ENCODE measurements around the gene POLR2E. TPM values are rescaled to one million over a fixed set of nuclear protein-coding genes. Genes with fewer than 3 reads are reported as not detected.

Gene POLR2E
- total RNA-seq, 2 experiments from 2014 or later, result 272 to 275 TPM

- POLR2A ChIA-PET, result no interaction called here
Measured at GRCh38 chr19:1050989-1051788, 44.0 kb downstream of the POLR2E start.

DNA sequence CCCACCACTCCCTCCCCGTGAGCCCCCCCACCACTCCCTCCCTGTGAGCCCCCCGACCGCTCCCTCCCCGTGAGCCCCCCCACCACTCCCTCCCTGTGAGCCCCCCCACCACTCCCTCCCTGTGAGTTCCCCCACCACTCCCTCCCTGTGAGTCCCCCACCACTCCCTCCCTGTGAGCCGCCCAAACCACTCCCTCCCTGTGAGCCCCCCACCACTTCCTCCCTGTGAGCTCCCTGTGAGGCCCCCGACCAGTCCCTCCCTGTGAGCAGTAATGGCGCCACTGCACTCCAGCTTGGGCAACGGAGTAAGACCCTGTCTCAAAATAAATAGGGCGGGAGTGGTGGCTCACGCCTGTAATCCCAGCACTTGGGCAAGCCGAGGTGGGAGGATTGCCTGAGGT is 45.4 kb downstream of the POLR2E start:
- ChIA-PET POLR2A (no interaction called here), CTCF (no interaction called here)

More at GRCh38 chr19:1050989-1051788, 44.0 kb downstream of the POLR2E start:
- CTCF ChIA-PET, result interaction anchor here (0.9 kb wide), 1 partner anchor 14 kb away, joined by 3 read pairs; no protein-coding TSS in a partner anchor

DNA sequence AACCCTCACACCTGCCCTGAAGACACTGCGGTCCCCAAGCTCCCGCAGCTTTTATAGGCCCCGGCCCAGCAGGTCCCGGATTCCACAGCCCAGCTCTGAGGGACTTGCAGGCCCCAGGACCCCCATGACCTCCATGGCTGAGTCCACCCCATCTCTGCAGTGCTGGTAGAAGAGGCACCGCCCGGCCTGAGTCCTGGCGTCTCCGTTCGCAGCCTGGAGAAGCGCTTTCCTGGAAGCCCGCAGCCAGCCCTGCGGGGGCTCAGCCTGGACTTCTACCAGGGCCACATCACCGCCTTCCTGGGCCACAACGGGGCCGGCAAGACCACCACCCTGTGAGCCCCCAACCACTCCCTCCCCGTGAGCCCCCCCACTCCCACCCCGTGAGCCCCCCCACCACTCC is 46.1 kb downstream of the POLR2E start:
- ChIA-PET CTCF (interaction anchor here (1.6 kb wide), 1 partner anchor 9 kb away, joined by 5 read pairs; no protein-coding TSS in a partner anchor), POLR2A (no interaction called here)

DNA sequence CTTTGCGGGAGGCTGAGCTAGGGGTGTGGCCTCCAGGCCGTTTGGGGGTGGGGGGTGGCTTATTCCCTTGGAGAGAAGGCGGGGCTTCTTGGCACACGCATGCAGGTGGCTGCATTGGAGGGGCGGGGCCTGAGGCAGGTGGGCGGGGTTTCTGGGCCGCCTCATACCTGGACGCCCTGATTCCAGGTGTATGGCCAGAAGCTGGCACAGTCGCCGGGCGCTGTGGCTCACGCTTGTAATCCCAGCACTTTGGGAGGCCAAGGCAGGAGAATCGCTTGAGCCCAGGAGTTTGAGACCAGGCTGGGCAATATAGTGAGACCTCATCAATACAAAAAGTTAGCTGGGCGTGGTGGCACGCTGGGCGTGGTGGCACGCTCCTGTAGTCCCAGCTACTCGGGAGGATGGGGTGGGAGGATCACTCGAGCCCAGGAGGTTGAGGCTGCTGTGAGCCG is 47.5 kb downstream of the POLR2E start:
- CTCF ChIA-PET, result interaction anchor here (0.6 to 1.6 kb wide), 2 partner anchors 10 to 207 kb away, joined by 4 to 5 read pairs; partner anchors contain the start of gene PRTN3
- POLR2A ChIA-PET, result interaction anchor here (0.7 to 1.0 kb wide), 2 partner anchors 10 to 247 kb away, joined by 5 to 13 read pairs; no protein-coding TSS in a partner anchor

GRCh38 chr19:1046836-1047695 is 48.1 kb downstream of the POLR2E start:
- POLR2A ChIA-PET, result no interaction called here
- CTCF ChIA-PET, result interaction anchor here (0.6 kb wide), 1 partner anchor 206 kb away, joined by 4 read pairs; the partner anchor contains the start of gene PRTN3

DNA sequence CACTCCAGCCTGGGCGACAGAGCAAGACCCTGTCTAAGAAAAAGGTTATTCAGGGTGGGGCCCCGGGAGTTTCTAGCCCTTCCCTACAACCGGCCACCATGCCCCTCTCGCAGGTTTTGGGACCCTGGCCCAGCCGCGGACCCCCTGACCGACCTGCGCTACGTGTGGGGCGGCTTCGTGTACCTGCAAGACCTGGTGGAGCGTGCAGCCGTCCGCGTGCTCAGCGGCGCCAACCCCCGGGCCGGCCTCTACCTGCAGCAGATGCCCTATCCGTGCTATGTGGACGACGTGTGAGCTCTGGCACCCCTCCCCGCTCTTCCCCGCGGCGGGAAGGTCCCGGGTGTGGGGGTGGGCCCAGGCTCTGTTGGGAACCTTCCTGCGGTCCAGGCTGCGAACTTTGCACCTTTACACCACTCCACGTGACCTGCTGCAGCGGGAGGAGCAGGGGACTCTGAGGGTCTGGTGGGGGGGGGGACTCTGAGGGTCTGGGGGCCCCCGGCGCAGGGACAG is 49.0 kb downstream of the POLR2E start:
- ChIA-PET CTCF (no interaction called here), POLR2A (interaction anchor here (0.7 kb wide), 1 partner anchor 45 kb away, joined by 3 read pairs; no protein-coding TSS in a partner anchor)

DNA sequence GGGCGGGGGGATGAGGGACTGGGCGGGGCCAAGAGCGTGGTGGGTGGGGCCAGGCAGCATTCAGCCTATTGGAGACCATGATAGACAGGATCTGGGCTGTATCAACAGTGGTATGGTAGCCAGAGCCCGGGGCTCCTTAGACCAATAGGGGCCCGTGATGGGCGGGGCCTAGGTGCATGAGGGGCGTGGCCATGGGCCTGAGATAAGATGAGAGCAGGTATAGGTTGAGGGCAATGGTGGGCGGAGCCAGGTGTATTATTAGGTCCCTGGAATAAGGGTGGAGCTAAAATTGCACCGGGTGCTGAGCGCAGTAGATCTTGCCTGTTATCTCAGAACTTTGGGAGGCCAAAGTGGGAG is 50.0 kb downstream of the POLR2E start:
- ChIA-PET CTCF (no interaction called here), POLR2A (no interaction called here)

- POLR2A ChIA-PET, result interaction anchor here (1.1 kb wide), 1 partner anchor 48 kb away, joined by 7 read pairs; no protein-coding TSS in a partner anchor
- CTCF ChIA-PET, result interaction anchor here (0.6 to 2.2 kb wide), 3 partner anchors 14 to 388 kb away, joined by 3 to 6 read pairs (median 3); no protein-coding TSS in a partner anchor
Measured at GRCh38 chr19:1042689-1043511, 52.3 kb downstream of the POLR2E start.

GRCh38 chr19:1041835-1042685 is 53.1 kb downstream of the POLR2E start:
- CTCF ChIA-PET, result interaction anchor here (0.5 to 2.2 kb wide), 5 partner anchors 10 to 76 kb away, joined by 3 to 7 read pairs (median 5); no protein-coding TSS in a partner anchor
- POLR2A ChIA-PET, result interaction anchor here (1.1 kb wide), 1 partner anchor 49 kb away, joined by 7 read pairs; no protein-coding TSS in a partner anchor

DNA sequence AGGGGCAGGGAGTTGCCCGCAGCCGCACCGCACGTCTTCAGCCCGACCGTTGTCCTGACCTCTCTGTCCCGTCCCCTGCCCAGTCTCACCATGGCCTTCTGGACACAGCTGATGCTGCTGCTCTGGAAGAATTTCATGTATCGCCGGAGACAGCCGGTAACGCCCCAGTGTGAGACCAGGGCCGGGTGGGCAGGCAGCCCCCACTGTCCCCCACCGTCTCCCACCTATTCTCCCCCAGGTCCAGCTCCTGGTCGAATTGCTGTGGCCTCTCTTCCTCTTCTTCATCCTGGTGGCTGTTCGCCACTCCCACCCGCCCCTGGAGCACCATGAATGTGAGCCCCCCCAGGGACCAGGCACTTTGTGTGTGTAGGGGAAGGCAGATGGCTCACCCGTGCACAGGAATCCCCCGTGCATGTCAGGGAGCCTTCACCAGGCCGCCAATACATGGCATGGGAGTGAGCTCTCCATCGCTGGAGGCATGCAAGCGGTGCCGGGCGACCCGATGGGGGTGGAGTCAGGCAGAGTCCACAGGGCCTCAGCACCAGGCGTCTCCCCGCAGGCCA is 53.8 kb downstream of the POLR2E start:
- CTCF ChIA-PET, result interaction anchor here (0.9 to 2.2 kb wide), 6 partner anchors 9 to 49 kb away, joined by 3 to 7 read pairs (median 4); no protein-coding TSS in a partner anchor
- POLR2A ChIA-PET, result no interaction called here

- ChIA-PET POLR2A (interaction anchor here (0.5 to 1.7 kb wide), 4 partner anchors 8 to 34 kb away, joined by 4 to 11 read pairs (median 7); partner anchors contain the start of gene ARHGAP45), CTCF (interaction anchor here (0.8 to 2.2 kb wide), 8 partner anchors 8 to 49 kb away, joined by 3 to 7 read pairs (median 4); partner anchors contain the start of gene RNU6-2)
Measured at GRCh38 chr19:1040476-1041271, 54.5 kb downstream of the POLR2E start.

DNA sequence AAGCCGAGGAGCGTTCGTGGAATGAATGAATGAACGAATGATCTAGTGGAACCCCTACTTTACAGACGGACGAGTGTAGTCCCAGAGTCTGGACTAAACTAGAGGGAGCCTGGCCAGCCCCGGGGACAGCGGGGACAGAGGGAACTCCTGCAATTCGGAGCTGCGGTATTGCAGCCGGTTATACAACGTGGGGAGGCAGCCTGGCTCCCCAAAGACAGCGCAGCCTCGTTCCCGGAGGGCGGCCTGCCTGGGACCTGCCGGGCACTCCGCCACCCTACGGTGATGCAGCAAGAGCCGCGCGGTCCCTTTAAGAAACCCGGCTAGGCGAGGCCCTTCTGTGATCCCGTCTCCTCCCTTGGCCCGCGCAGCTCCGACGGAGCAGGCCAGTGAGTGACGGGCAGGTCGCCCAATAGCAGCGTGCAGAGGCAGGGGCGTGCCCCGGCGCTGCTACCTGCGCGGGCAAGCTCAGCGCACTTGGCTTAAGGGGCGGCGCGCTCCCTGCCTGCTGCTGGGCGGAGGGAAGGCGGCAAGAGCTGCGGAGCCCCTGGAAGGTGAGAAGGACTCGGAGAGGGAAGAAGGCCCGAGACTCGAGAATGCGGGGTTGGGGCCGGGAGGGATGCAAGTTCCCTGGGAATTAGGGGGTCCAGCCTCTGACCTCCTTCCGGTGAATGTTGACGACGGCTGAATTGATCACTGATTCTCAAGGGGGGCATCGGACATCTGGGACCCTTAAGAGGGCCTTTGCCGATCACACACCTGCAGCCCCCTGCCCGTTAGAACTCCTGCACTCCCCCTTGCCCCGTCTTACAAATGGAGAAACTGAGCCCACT is 55.3 kb downstream of the POLR2E start, which contains the start of gene ABCA7:
TSS of gene ABCA7 (plus strand) at position 462 of the 830 bp plus-strand sequence. CDS start 1,255 bp downstream, outside the sequence.
- ChIA-PET CTCF (interaction anchor here (0.8 to 2.0 kb wide), 7 partner anchors 15 to 227 kb away, joined by 3 to 7 read pairs (median 3); partner anchors contain the start of gene RNU6-2), POLR2A (interaction anchor here (0.6 to 1.7 kb wide), 5 partner anchors 9 to 35 kb away, joined by 3 to 11 read pairs (median 4); partner anchors contain the start of genes ARHGAP45 and RNU6-2)

GRCh38 chr19:1038978-1039645 is 56.1 kb downstream of the POLR2E start:
- ChIA-PET POLR2A (interaction anchor here (0.6 to 1.7 kb wide), 6 partner anchors 9 to 93 kb away, joined by 3 to 11 read pairs (median 4); partner anchors contain the start of genes ARHGAP45 and RNU6-2), CTCF (interaction anchor here (0.8 to 1.4 kb wide), 5 partner anchors 14 to 228 kb away, joined by 3 to 5 read pairs (median 3); no protein-coding TSS in a partner anchor)

GRCh38 chr19:1037621-1038064 is 57.5 kb downstream of the POLR2E start:
- ChIA-PET POLR2A (interaction anchor here (0.5 kb wide), 1 partner anchor 9 kb away, joined by 5 read pairs; no protein-coding TSS in a partner anchor), CTCF (interaction anchor here (1.2 to 2.3 kb wide), 2 partner anchors 10 to 30 kb away, joined by 4 to 7 read pairs; partner anchors contain the start of gene ARHGAP45)

Data from activated CD8-positive, alpha-beta memory T cell treated with anti-CD3 and anti-CD28 coated beads for 36 hours (primary cell).